Activated T-cell treated with anti-CD3 and anti-CD28 coated beads for 4 hours (primary cell): ENCODE results near the gene CREG2.

Experiments used
- DNase-seq: peaks from one replicate; pipeline ENCODE4 v3.0.0-alpha.2; 2020

Gene CREG2

GRCh38 chr2:101305492-101306078 is 81.7 kb downstream of the CREG2 start:
- DNase-seq, result no peak

GRCh38 chr2:101305035-101305434 is 82.3 kb downstream of the CREG2 start:
- DNase-seq, result no peak

GRCh38 chr2:101303688-101304087 is 83.6 kb downstream of the CREG2 start:
- no peak for DNase-seq

- DNase-seq, result no peak
These were observed 85.3 kb downstream of the CREG2 start for GRCh38 chr2:101302016-101302415.

- no peak for DNase-seq
These were observed 86.5 kb downstream of the CREG2 start for GRCh38 chr2:101300836-101301235.

GRCh38 chr2:101300164-101300563 is 87.1 kb downstream of the CREG2 start:
- no peak for DNase-seq

- DNase-seq, result no peak
These were observed 87.7 kb downstream of the CREG2 start for GRCh38 chr2:101299604-101300003.

GRCh38 chr2:101297383-101297782 is 89.9 kb downstream of the CREG2 start:
- DNase-seq, result no peak

- no peak for DNase-seq
These were observed 90.9 kb downstream of the CREG2 start for GRCh38 chr2:101296371-101296770.

GRCh38 chr2:101295895-101296294 is 91.4 kb downstream of the CREG2 start:
- no peak for DNase-seq
